Measurements from ENCODE around the gene NDST4.

Gene NDST4

DNA sequence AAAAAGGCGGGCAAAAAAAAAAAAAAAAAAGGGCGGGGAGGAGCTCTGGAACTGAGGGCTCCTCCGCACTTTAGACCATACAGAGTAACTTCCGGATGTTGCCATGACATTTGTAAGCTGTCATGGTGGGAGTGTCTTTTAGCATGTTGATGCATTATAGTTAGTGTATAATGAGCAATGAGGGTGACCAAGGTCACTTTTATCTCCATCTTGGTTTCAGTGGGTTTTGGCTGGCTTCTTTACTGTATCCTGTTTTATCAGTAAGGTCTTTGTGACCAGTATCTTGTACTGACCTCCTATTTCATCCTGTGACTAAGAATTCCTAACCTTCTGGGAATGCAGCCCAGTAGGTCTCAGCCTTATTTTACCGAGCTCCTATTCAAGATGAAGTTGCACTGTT lies 321.4 kb downstream of the NDST4 start:
- DNase-seq (ENCODE audit: low read depth in 2 of 2), result no peak

DNA sequence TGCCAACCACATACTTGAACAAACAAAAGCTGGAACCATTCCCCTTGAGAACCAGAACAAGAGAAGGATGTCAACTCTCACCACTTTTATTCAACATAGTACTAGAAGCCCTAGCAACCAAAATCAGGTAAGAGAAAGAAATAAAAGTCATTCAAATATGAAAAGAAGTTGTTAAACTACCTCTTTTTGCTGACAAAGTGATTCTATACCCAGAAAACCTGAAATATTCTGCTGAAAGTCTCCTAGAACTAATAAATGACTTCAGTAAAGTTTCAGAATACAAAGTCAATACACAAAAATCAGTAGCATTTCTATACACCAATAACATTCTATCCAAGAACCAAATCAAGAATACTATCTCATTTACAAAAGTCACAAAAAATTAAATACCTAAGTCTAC lies 327.9 kb downstream of the NDST4 start:
- no peak for DNase-seq (ENCODE audit: low read depth in 2 of 2)

DNA sequence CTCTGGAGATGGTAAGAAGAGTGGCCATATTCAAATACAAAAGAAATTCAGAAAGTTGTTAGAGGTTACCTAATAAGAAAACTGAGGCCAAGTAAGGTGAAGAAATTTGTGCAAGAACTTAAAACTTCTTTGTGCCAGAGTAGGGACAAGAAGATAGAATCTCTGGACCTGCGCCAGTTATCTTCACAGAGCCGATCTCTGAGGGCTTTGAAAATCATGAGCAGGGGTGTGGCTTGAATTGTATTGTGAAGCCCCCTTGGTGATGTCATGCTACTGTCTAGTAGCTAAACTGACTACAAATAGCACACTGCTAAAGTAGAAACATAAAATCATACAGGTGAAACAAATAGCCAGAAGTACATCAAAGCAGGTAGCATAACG lies 330.2 kb downstream of the NDST4 start:
- no peak for DNase-seq (ENCODE audit: low read depth in 2 of 2)

DNA sequence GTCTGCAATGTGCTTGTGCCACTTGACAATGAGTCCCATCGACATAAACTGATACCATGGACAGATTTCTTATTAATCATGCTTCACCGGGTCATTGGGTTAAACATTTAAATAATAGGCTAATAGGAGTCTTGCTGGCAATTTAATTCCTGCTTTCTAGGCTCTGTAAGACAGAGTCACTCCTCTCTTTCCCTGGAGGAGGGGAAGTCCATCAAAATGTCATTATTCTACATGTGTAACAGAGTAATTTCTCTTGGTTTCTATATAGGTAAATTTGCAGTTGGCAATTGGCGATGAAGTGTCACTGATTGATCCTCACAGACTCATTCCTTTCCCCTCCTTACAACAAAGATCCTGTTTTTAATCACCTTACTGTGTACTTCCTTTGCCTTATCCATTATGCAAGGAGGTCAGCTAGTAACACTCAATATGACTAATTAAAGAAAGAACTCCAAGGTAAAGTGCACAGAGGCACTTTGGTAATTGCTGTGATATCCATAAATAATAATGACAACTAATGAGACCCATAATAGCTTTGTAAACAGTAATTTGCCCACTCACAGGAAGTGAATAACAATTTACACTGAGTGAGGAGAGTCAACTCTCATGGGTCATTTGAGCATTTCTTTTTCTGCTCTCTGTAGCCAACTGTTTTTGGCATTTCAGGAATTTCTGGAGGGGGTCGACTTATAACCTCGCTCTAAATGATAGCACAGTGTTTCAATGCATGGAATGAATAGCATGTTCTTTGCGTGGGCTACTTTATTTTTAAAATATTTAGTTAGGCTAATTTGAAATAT lies 330.8 kb downstream of the NDST4 start:
- DNase-seq (ENCODE audit: low read depth in 2 of 2), result no peak

DNA sequence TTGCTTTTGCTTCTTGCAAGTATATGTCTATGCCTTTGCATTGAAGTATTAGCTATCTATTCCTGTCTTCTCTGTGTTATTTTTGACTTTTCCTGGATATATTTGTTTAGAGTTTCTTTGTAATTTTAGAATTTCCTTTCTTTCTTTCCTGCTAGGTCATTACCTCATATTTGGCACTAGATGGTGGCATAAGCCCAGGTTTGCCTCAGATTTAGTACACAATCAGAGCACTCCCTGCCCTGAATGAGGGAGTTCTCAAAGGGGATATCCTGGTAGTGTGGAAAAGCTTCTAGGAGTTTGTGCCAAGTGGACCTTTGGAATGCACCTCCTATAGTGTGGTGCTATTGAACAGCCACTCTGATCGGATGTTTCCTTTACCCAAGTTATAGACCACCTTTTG lies 333.2 kb downstream of the NDST4 start:
- DNase-seq (ENCODE audit: low read depth in 2 of 2), result no peak
